Prostate gland (tissue), 2 donors: ENCODE results near the gene SPI1. TPM values are rescaled to one million over a fixed set of nuclear protein-coding genes. Genes with fewer than 3 reads are reported as not detected.

Experiments used
- DNase-seq: peaks from one replicate; pipeline ENCODE4 v3.0.0-alpha.2; 2019; ENCODE audit warnings: low spot score
- H3K27ac ChIP-seq, 2 donors: fragments of 200-600 bp; sonication (generic); 2 replicates each; pipeline ENCODE4 v1.5.1; 2017 to 2019
- H3K27me3 ChIP-seq: fragments of 200-600 bp; sonication (generic); replicated peaks from 2 replicates; pipeline ENCODE4 v1.5.1; 2019; ENCODE audit not compliant: insufficient read depth
- H3K36me3 ChIP-seq, 2 donors: fragments of 200-600 bp; sonication (generic); 1 replicate in 1 of 2; 2 replicates in 1 of 2; pipeline versions ENCODE4 v1.5.1 to v1.8.1; 2017 to 2019
- H3K4me1 ChIP-seq: fragments of 200-600 bp; sonication (generic); replicated peaks from 2 replicates; pipeline ENCODE4 v1.5.1; 2019
- H3K4me3 ChIP-seq, 2 donors: fragments of 200-600 bp; sonication (generic); 2 replicates each; pipeline ENCODE4 v1.5.1; 2017 to 2019
- H3K9me3 ChIP-seq: fragments of 200-600 bp; sonication (generic); 2 replicates; pipeline ENCODE4 v1.5.1; 2017
- POLR2A ChIP-seq: fragments of 450-650 bp; IDR thresholded peaks from one replicate; pipeline ENCODE4 v1.6.1; 2016; ENCODE audit warnings: antibody characterized with exemption, mild to moderate bottlenecking
- POLR2AphosphoS5 ChIP-seq: sonication (generic); formaldehyde crosslinking; IDR thresholded peaks from one replicate; pipeline ENCODE4 v1.6.1; 2017; ENCODE audit warnings: antibody characterized with exemption
- WGBS: methylation state at CpG from one replicate; pipeline ENCODE4 v1.1.5; 2018; 5-methylcytosine and 5-hydroxymethylcytosine counted together
- intact Hi-C: fragments of 100-400 bp; cut with DNase I; formaldehyde crosslinking; loops from one replicate; pipeline ENCODE4 v1.14.2; 2022
- total RNA-seq, 2 donors: library from RNA; depleted of rRNA; stranded (reverse); fragments of >200 nt; gene quantifications; one replicate each; pipeline ENCODE4 v1.1.0, GENCODE V29; 2016
- TF ChIP-seq, protein P1 (sequence below), 4 experiments: fragments of 200-600 bp in 2 of 4; fragments of 450-650 bp in 2 of 4; sonication (generic) in 2 of 4; IDR thresholded peaks; 1 replicate in 3 of 4; 2 replicates in 1 of 4; pipeline ENCODE4 v1.5.1; 2016 to 2019; ENCODE audit warnings: antibody characterized with exemption in 4 of 4, mild to moderate bottlenecking in 2 of 4, moderate library complexity in 2 of 4

The SPI1 gene
- total RNA-seq, 2 donors from 2014 or later, result 6.8 to 13.4 TPM

DNA sequence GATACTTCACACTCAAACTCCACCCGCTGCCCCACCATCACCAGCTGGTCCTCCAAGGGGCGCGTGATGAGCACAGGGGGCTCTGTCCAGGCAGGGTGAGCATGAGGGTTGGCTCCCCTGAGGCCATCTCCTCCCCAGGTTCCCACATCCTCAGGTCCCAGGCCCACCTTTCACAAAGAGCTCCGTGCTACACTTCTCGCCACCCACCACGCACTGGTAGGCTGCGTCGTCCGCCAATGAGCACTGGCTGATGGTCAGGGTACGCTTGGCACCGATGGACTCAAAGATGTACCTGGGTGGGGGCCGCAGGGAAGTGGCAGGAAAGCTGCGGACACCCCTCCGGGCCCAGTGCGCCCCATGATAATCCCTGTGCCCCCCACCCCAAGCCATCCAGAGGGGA, 35.5 kb downstream of the SPI1 start:
- intact Hi-C loops, result no loop called here

DNA sequence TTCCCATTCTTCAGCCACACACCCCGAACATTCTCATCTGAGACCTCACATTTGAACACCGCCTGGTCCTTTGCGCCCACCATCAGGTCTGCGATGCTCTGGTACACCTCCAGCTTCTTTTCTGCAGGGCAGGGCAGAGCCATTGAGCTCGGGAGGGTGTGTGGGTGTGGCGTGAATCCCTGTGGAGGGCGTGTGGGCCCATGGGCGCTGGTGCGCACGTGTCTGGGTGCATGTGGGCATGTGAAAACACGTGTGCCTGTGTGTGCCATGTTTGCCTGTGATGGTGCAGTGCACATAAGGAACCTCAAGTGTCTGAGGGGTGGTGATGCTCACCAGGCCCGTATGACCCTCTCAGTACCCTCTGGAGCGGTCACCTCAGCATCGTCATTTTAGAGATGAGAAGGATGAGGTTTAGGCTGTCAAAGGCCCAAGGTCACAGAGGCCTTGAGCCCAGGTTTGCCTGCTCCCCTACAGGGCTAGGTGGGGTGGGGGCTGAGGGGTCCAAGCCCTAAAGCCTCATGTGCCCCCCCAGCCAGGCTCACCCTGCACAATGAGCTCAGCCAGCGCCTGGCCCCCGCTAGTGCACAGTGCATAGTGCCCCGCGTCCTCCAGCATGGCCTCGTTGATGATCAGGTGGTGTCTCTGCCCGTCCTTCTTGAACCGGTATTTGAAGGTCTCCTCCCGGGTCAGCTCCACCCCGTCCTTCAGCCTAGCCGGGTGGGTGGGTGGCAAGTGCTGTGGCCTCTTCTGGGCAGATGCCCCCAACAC, 36.1 kb downstream of the SPI1 start:
- Histone ChIP-seq H3K4me3 (no peak overlapping the region), H3K36me3 (no peaks in the 10 kb centered on the region), H3K9me3 (no peaks in the 10 kb centered on the region), H3K27me3 (no peaks in the 10 kb centered on the region), H3K27ac (no peak overlapping the region), H3K4me1 (no peaks in the 10 kb centered on the region)
- TF ChIP-seq, protein P1, sequence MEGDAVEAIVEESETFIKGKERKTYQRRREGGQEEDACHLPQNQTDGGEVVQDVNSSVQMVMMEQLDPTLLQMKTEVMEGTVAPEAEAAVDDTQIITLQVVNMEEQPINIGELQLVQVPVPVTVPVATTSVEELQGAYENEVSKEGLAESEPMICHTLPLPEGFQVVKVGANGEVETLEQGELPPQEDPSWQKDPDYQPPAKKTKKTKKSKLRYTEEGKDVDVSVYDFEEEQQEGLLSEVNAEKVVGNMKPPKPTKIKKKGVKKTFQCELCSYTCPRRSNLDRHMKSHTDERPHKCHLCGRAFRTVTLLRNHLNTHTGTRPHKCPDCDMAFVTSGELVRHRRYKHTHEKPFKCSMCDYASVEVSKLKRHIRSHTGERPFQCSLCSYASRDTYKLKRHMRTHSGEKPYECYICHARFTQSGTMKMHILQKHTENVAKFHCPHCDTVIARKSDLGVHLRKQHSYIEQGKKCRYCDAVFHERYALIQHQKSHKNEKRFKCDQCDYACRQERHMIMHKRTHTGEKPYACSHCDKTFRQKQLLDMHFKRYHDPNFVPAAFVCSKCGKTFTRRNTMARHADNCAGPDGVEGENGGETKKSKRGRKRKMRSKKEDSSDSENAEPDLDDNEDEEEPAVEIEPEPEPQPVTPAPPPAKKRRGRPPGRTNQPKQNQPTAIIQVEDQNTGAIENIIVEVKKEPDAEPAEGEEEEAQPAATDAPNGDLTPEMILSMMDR (IDR thresholded peaks at IDR 0.05), result no peak
- TF ChIP-seq POLR2A (no peak), POLR2AphosphoS5 (no peak)
- DNase-seq, result no peak
- WGBS, result 88% methylated on average over 24 of the region's 24 CpGs
- intact Hi-C loops, result no loop called here

More for the DNA sequence above, 35.5 kb downstream of the SPI1 start:
- TF ChIP-seq, protein P1 (IDR thresholded peaks at IDR 0.05), result no peak
- TF ChIP-seq POLR2AphosphoS5, result no peak
- no peak for TF ChIP-seq POLR2A
- Histone ChIP-seq H3K27me3 (no peaks in the 10 kb centered on the region), H3K27ac (no peak overlapping the region), H3K9me3 (no peaks in the 10 kb centered on the region), H3K4me1 (no peaks in the 10 kb centered on the region), H3K4me3 (no peak overlapping the region), H3K36me3 (no peaks in the 10 kb centered on the region)
- no peak for DNase-seq
- WGBS, result 94% methylated on average over 15 of the region's 15 CpGs

- Histone ChIP-seq H3K9me3 (no peaks in the 10 kb centered on the region), H3K36me3 (no peaks in the 10 kb centered on the region), H3K27me3 (no peaks in the 10 kb centered on the region), H3K27ac (no peak overlapping the region), H3K4me3 (no peak overlapping the region), H3K4me1 (no peaks in the 10 kb centered on the region)
- intact Hi-C loops, result no loop called here
- DNase-seq, result no peak
- 73% methylated on average over 18 of the region's 18 CpGs for WGBS
- no peak for TF ChIP-seq POLR2AphosphoS5
These were observed 37.2 kb downstream of the SPI1 start for GRCh38 chr11:47340980-47341775.

GRCh38 chr11:47340010-47340409, 38.3 kb downstream of the SPI1 start:
- no peaks in the 10 kb centered on the region for H3K36me3 ChIP-seq
- H3K27me3 ChIP-seq, result no peaks in the 10 kb centered on the region
- 89% methylated on average over 9 of the region's 9 CpGs for WGBS
- H3K4me3 ChIP-seq, result no peak overlapping the region
- H3K9me3 ChIP-seq, result no peaks in the 10 kb centered on the region
- H3K4me1 ChIP-seq, result no peaks in the 10 kb centered on the region
- no peak for DNase-seq
- TF ChIP-seq, protein P1 (IDR thresholded peaks at IDR 0.05), result no peak
- no peak for TF ChIP-seq POLR2AphosphoS5
- TF ChIP-seq POLR2A, result no peak
- H3K27ac ChIP-seq, result no peak overlapping the region
- intact Hi-C loops, result no loop called here

DNA sequence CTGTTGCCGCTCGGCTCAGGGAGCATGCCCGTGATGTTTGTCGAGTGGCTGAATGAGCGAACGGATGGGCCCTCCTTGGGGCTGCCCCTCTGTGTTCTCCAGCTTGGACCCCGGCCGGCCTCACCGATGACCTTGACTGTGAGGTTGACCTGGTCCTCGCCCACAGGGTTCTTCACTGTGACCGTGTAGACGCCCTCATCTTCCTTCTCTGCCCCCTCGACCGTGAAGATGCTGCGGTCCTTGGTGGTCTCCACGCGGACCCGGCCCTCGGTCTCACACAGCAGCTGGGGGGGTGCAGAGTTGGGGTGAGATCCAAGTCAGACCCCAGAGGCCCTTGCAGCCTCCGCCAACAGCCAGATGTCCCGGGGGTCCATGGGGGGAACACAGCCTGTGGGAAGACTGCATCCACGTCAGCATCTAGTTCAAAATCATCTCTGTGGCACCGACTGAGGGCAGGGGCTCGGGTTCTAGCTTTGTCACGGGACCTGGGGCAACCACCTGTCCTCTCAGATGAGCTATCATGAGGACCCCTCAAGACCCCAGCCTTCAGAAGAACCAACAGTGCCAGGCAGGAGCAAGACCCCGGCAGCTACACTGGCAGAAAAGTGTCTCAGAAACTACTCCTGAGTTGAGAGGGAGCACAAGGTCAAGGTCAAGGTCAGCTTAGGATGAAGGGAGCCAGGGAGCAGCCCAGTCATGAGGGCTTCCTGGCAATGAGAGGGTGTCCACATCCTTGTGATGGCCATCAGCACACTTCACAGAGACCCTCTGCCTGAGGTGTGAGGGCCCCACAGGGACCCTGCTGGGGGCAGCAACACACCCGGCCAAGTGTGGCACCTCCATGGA, 39.7 kb downstream of the SPI1 start:
- no peak for DNase-seq
- Histone ChIP-seq H3K36me3 (no peaks in the 10 kb centered on the region), H3K9me3 (no peaks in the 10 kb centered on the region), H3K27me3 (no peaks in the 10 kb centered on the region), H3K4me3 (no peak overlapping the region), H3K4me1 (no peaks in the 10 kb centered on the region), H3K27ac (no peak overlapping the region)
- WGBS, result 98% methylated on average over 9 of the region's 27 CpGs
- intact Hi-C loops, result no loop called here
- TF ChIP-seq, protein P1 (IDR thresholded peaks at IDR 0.05), result no peak
- no peak for TF ChIP-seq POLR2A
- no peak for TF ChIP-seq POLR2AphosphoS5
